Mucosa of descending colon (tissue), 3 donors: ENCODE data around the gene ABCG8. TPM values are rescaled to one million over a fixed set of nuclear protein-coding genes. Genes with fewer than 3 reads are reported as not detected.

Experiments used
- ATAC-seq: fragments of 200-7000 bp; cut with Tn5 transposase; one replicate; pipeline ENCODE4 v1.9.1; 2020; ENCODE audit warnings: mild to moderate bottlenecking, moderate library complexity
- DNase-seq, 3 donors: peaks; one replicate each; pipeline ENCODE4 v3.0.0-alpha.2; 2020
- H3K36me3 ChIP-seq: fragments of 200-600 bp; one replicate; pipeline ENCODE4 v1.8.0; 2021; ENCODE audit warnings: low read depth, mild to moderate bottlenecking
- H3K4me1 ChIP-seq: fragments of 200-600 bp; one replicate; pipeline ENCODE4 v1.8.0; 2021; ENCODE audit warnings: low read depth, mild to moderate bottlenecking
- H3K4me3 ChIP-seq: fragments of 200-600 bp; one replicate; pipeline ENCODE4 v1.8.0; 2021; ENCODE audit warnings: mild to moderate bottlenecking
- H3K9me3 ChIP-seq: fragments of 200-600 bp; one replicate; pipeline ENCODE4 v1.8.0; 2021; ENCODE audit warnings: mild to moderate bottlenecking
- intact Hi-C, 2 donors: fragments of 100-400 bp; cut with DNase I in 1 of 2; cut with micrococcal nuclease in 1 of 2; formaldehyde crosslinking; loops; one replicate each; pipeline versions ENCODE4 v1.11.0 to v1.11.1; 2022; cut with DNase I, micrococcal nuclease
- total RNA-seq, 3 donors: library from RNA; stranded (reverse); fragmentation: NEBNext Ultra II Directional in 2 of 3; extraction: Animal tissue kit (Norgen Biotek cat#: 25700) in 2 of 3; gene quantifications; one replicate each; pipeline versions ENCODE4 v1.2.1 to v1.2.4, GENCODE V29; 2021 to 2023
- TF ChIP-seq, protein P1 (sequence below): fragments of 200-600 bp; IDR thresholded peaks from one replicate; pipeline ENCODE4 v1.8.0; 2022; ENCODE audit warnings: antibody characterized with exemption, mild to moderate bottlenecking
- donor health status: DM: no; HTN: no; CAD: no; lungs with moderate emphysema.
- donor health status: DM: no; HTN: no; CAD: no.
- donor health status: DM: no; HTN: yes; CAD: no.

Gene ABCG8
- total RNA-seq, 3 donors from 2014 or later = 0.06 to 0.87 (median 0.49) TPM

DNA sequence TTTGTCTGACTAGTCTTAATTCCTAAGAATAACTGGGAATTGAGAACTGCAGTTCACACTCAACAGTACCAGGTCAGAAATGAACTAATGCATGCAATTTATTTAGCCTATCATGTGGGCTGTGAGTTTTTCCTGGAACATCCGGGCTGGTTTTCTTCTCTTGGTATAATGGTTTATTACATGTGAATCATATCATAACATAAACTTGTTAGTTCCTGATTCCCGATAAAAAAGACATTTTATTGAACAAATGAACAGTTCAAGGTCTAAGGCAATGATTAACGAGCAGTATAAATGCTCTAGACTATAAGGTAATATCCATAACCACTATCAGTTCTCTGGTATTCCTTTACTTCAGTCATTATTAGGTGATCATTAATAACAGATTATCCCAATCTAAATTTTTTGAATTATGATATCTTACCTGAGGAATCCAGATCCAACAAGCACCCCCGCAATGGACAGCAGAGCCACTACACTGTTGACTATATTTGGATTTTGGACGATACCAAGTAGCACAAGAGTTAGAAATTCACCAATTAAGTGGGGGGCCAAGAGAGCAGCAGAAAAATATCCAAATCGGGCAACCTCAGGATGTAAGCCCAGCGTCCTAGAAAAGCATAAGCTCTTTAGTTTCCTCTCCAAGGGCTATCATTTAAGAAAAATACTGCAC, 19.1 kb upstream of the ABCG8 start:
- Histone ChIP-seq H3K36me3 (no peaks in the 10 kb centered on the region), H3K9me3 (no peaks in the 10 kb centered on the region), H3K4me3 (no peak overlapping the region), H3K4me1 (peaks cover 11% of the 10 kb centered on the region)
- TF ChIP-seq, protein P1, sequence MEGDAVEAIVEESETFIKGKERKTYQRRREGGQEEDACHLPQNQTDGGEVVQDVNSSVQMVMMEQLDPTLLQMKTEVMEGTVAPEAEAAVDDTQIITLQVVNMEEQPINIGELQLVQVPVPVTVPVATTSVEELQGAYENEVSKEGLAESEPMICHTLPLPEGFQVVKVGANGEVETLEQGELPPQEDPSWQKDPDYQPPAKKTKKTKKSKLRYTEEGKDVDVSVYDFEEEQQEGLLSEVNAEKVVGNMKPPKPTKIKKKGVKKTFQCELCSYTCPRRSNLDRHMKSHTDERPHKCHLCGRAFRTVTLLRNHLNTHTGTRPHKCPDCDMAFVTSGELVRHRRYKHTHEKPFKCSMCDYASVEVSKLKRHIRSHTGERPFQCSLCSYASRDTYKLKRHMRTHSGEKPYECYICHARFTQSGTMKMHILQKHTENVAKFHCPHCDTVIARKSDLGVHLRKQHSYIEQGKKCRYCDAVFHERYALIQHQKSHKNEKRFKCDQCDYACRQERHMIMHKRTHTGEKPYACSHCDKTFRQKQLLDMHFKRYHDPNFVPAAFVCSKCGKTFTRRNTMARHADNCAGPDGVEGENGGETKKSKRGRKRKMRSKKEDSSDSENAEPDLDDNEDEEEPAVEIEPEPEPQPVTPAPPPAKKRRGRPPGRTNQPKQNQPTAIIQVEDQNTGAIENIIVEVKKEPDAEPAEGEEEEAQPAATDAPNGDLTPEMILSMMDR = no peak
- intact Hi-C loops = no loop called here
- DNase-seq = peak in 1 of 3 donors; percentile 31
- ATAC-seq = peak; percentile 84

- no peak for ATAC-seq
- no peak for DNase-seq
- no peaks in the 10 kb centered on the region for H3K36me3 ChIP-seq
- H3K4me3 ChIP-seq = no peak overlapping the region
- TF ChIP-seq, protein P1 = no peak
- intact Hi-C loops = no loop called here
- peaks cover 11% of the 10 kb centered on the region for H3K4me1 ChIP-seq
- no peaks in the 10 kb centered on the region for H3K9me3 ChIP-seq
These were observed 15.9 kb upstream of the ABCG8 start for GRCh38 chr2:43822839-43823238.

DNA sequence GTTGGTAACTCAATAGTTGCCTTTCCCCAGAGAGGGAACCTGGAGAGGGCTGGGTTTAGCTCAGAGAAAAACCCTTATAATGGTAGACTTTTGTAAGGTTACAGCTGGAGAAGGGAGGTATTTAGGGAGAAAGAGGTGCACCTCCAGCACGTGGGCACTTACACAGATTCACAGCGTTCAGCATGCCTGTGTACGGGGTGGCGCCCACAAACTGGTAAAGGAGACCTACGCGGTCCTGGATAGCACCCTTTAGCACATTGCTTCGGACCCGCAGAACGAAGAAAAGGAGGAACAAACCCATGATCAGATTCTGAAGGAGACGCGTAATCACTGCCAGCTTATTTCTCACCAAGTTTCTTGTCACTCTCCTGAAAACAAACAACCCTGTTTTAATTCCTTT, 15.0 kb upstream of the ABCG8 start:
- Histone ChIP-seq H3K4me3 (no peak overlapping the region), H3K4me1 (peaks cover 11% of the 10 kb centered on the region), H3K9me3 (no peaks in the 10 kb centered on the region), H3K36me3 (no peaks in the 10 kb centered on the region)
- DNase-seq (no peak), ATAC-seq (no peak)
- intact Hi-C loops = no loop called here
- TF ChIP-seq, protein P1 = no peak

GRCh38 chr2:43824512-43824911, 14.3 kb upstream of the ABCG8 start:
- no peaks in the 10 kb centered on the region for H3K36me3 ChIP-seq
- DNase-seq (no peak), ATAC-seq (no peak)
- intact Hi-C loops = no loop called here
- no peak overlapping the region for H3K4me3 ChIP-seq
- H3K9me3 ChIP-seq = no peaks in the 10 kb centered on the region
- H3K4me1 ChIP-seq = peaks cover 5% of the 10 kb centered on the region
- TF ChIP-seq, protein P1 = no peak

GRCh38 chr2:43824951-43825493, 13.7 kb upstream of the ABCG8 start:
- peaks cover 2% of the 10 kb centered on the region for H3K4me1 ChIP-seq
- no peaks in the 10 kb centered on the region for H3K9me3 ChIP-seq
- no peak overlapping the region for H3K4me3 ChIP-seq
- H3K36me3 ChIP-seq = no peaks in the 10 kb centered on the region
- intact Hi-C loops = no loop called here
- no peak for DNase-seq
- ATAC-seq = no peak
- TF ChIP-seq, protein P1 = no peak
